ENCODE data around the gene CCDC92B.

CCDC92B gene

GRCh38 chr17:2745317-2746037 lies 4.0 kb downstream of the CCDC92B start:
- no peak overlapping the region for H3K27ac ChIP-seq (ENCODE audit: low read depth, low read length)
- H3K9me2 ChIP-seq (replicated peaks; ENCODE audit: control insufficient read depth, low read length): no peaks in the 10 kb centered on the region
- H3K4me1 ChIP-seq (ENCODE audit: control insufficient read depth, low read length): no peaks in the 10 kb centered on the region
- H3K4me3 ChIP-seq (ENCODE audit: low read length): no peak overlapping the region
- no peaks in the 10 kb centered on the region for H3K9me3 ChIP-seq (ENCODE audit: control insufficient read depth, insufficient read depth, low read length)
- peaks cover 10% of the 10 kb centered on the region for H3K27me3 ChIP-seq (ENCODE audit: control insufficient read depth, low read length)
- no peaks in the 10 kb centered on the region for H3K79me2 ChIP-seq (ENCODE audit: control insufficient read depth, low read length)
- H3F3A ChIP-seq (ENCODE audit: control insufficient read depth, insufficient read depth): no peaks in the 10 kb centered on the region
- no peaks in the 10 kb centered on the region for H3K36me3 ChIP-seq (ENCODE audit: control insufficient read depth, low read length)
- no peak for TF ChIP-seq EZH2phosphoT487 (IDR thresholded peaks at IDR 0.05; ENCODE audit: borderline replicate concordance, low read length)
- TF ChIP-seq CTCF (IDR thresholded peaks at IDR 0.05; ENCODE audit: low read depth, low read length, poor library complexity, severe bottlenecking): no peak
- H4K20me1 ChIP-seq (ENCODE audit: control insufficient read depth, insufficient read depth, low read depth, low read length): no peaks in the 10 kb centered on the region
- H3K4me2 ChIP-seq (ENCODE audit: low read length): no peak overlapping the region

- H3K4me2 ChIP-seq (ENCODE audit: low read length): no peak overlapping the region
Observed at GRCh38 chr17:2737693-2738092, 11.8 kb downstream of the CCDC92B start.

GRCh38 chr17:2736956-2737355 lies 12.5 kb downstream of the CCDC92B start:
- Histone ChIP-seq H3F3A (ENCODE audit: control insufficient read depth, insufficient read depth) (no peaks in the 10 kb centered on the region), H4K20me1 (ENCODE audit: control insufficient read depth, insufficient read depth, low read depth, low read length) (no peaks in the 10 kb centered on the region), H3K4me1 (ENCODE audit: control insufficient read depth, low read length) (no peaks in the 10 kb centered on the region), H3K4me3 (ENCODE audit: low read length) (no peak overlapping the region), H3K9me2 (replicated peaks; ENCODE audit: control insufficient read depth, low read length) (no peaks in the 10 kb centered on the region), H3K27ac (ENCODE audit: low read depth, low read length) (no peak overlapping the region), H3K9me3 (ENCODE audit: control insufficient read depth, insufficient read depth, low read length) (no peaks in the 10 kb centered on the region), H3K79me2 (ENCODE audit: control insufficient read depth, low read length) (no peaks in the 10 kb centered on the region), H3K27me3 (ENCODE audit: control insufficient read depth, low read length) (no peaks in the 10 kb centered on the region), H3K36me3 (ENCODE audit: control insufficient read depth, low read length) (no peaks in the 10 kb centered on the region), H3K4me2 (ENCODE audit: low read length) (no peak overlapping the region)
- TF ChIP-seq EZH2phosphoT487 (IDR thresholded peaks at IDR 0.05; ENCODE audit: borderline replicate concordance, low read length) (no peak), CTCF (IDR thresholded peaks at IDR 0.05; ENCODE audit: low read depth, low read length, poor library complexity, severe bottlenecking) (no peak)

More at GRCh38 chr17:2737693-2738092, 11.8 kb downstream of the CCDC92B start:
- H3K27ac ChIP-seq (ENCODE audit: low read depth, low read length): no peak overlapping the region
- no peaks in the 10 kb centered on the region for H4K20me1 ChIP-seq (ENCODE audit: control insufficient read depth, insufficient read depth, low read depth, low read length)
- H3K79me2 ChIP-seq (ENCODE audit: control insufficient read depth, low read length): no peaks in the 10 kb centered on the region
- H3K4me1 ChIP-seq (ENCODE audit: control insufficient read depth, low read length): no peaks in the 10 kb centered on the region
- H3K4me3 ChIP-seq (ENCODE audit: low read length): no peak overlapping the region
- no peaks in the 10 kb centered on the region for H3K36me3 ChIP-seq (ENCODE audit: control insufficient read depth, low read length)
- H3K27me3 ChIP-seq (ENCODE audit: control insufficient read depth, low read length): no peaks in the 10 kb centered on the region
- no peaks in the 10 kb centered on the region for H3F3A ChIP-seq (ENCODE audit: control insufficient read depth, insufficient read depth)
- no peak for TF ChIP-seq CTCF (IDR thresholded peaks at IDR 0.05; ENCODE audit: low read depth, low read length, poor library complexity, severe bottlenecking)
- no peak for TF ChIP-seq EZH2phosphoT487 (IDR thresholded peaks at IDR 0.05; ENCODE audit: borderline replicate concordance, low read length)
- H3K9me2 ChIP-seq (replicated peaks; ENCODE audit: control insufficient read depth, low read length): no peaks in the 10 kb centered on the region
- no peaks in the 10 kb centered on the region for H3K9me3 ChIP-seq (ENCODE audit: control insufficient read depth, insufficient read depth, low read length)

All from DOHH2 (cell line).